Renal cortical epithelial cell (primary cell): Measurements from ENCODE around the gene CDC42EP1. TPM values are rescaled to one million over a fixed set of nuclear protein-coding genes. Genes with fewer than 3 reads are reported as not detected.
"Not testable (repeated sequence)": the region's sequence is repeated elsewhere in the genome, so short reads cannot be mapped to it uniquely, and the experiment has no call there.

Source experiments
- DNase-seq: peaks from one replicate; pipeline ENCODE4 v3.0.0-alpha.2; 2011; ENCODE audit warnings: low read depth
- total RNA-seq: library from RNA; depleted of rRNA; stranded (reverse); fragments of >200 nt; gene quantifications from 2 replicates; pipeline ENCODE4 v1.2.3, GENCODE V29; 2014

The CDC42EP1 gene
- total RNA-seq, 1 donor from 2014 or later: 42.7 TPM

- peak; percentile 84 for DNase-seq
These were observed 26.3 kb upstream of the CDC42EP1 start for GRCh38 chr22:37533995-37534394.

- no peak for DNase-seq
These were observed 25.8 kb upstream of the CDC42EP1 start for GRCh38 chr22:37534445-37534844.

- DNase-seq: no peak
These were observed 25.1 kb upstream of the CDC42EP1 start for GRCh38 chr22:37535159-37535558.

GRCh38 chr22:37538590-37539357 is 21.5 kb upstream of the CDC42EP1 start:
- peak; percentile 82 for DNase-seq

- not testable (repeated sequence) for DNase-seq
These were observed 20.5 kb upstream of the CDC42EP1 start for GRCh38 chr22:37539790-37540189.

- not testable (repeated sequence) for DNase-seq
These were observed 17.9 kb upstream of the CDC42EP1 start for GRCh38 chr22:37542416-37542815.

GRCh38 chr22:37542959-37543358 is 17.3 kb upstream of the CDC42EP1 start:
- DNase-seq: no peak

- peak; percentile 48 for DNase-seq
These were observed 15.2 kb upstream of the CDC42EP1 start for GRCh38 chr22:37544955-37545702.

- peak; percentile 72 for DNase-seq
These were observed 14.4 kb upstream of the CDC42EP1 start for GRCh38 chr22:37545703-37546436.

- peak; percentile 46 for DNase-seq
These were observed 13.6 kb upstream of the CDC42EP1 start for GRCh38 chr22:37546437-37547250.

GRCh38 chr22:37547251-37547741 is 13.0 kb upstream of the CDC42EP1 start:
- no peak for DNase-seq

GRCh38 chr22:37549704-37550059 is 10.6 kb upstream of the CDC42EP1 start:
- DNase-seq: peak; percentile 75

GRCh38 chr22:37550921-37551320 is 9.4 kb upstream of the CDC42EP1 start:
- DNase-seq: not testable (repeated sequence)

- no peak for DNase-seq
These were observed 8.3 kb upstream of the CDC42EP1 start for GRCh38 chr22:37551981-37552380.

GRCh38 chr22:37552524-37553163 is 7.6 kb upstream of the CDC42EP1 start:
- DNase-seq: peak; percentile 38

GRCh38 chr22:37553725-37554124 is 6.6 kb upstream of the CDC42EP1 start:
- no peak for DNase-seq

- no peak for DNase-seq
These were observed 5.3 kb upstream of the CDC42EP1 start for GRCh38 chr22:37555029-37555428.

- DNase-seq: no peak
These were observed 3.6 kb upstream of the CDC42EP1 start for GRCh38 chr22:37556710-37557109.

- peak; percentile 92 for DNase-seq
These were observed 2.8 kb upstream of the CDC42EP1 start for GRCh38 chr22:37557321-37558001.

GRCh38 chr22:37558815-37559214 is 1.5 kb upstream of the CDC42EP1 start:
- DNase-seq: no peak
